ENCODE results near the gene AMER1. TPM values are rescaled to one million over a fixed set of nuclear protein-coding genes. Genes with fewer than 3 reads are reported as not detected.

AMER1 gene
- total RNA-seq, 6 experiments from 2014 or later: 1.6 to 2.1 (median 2.0) TPM

DNA sequence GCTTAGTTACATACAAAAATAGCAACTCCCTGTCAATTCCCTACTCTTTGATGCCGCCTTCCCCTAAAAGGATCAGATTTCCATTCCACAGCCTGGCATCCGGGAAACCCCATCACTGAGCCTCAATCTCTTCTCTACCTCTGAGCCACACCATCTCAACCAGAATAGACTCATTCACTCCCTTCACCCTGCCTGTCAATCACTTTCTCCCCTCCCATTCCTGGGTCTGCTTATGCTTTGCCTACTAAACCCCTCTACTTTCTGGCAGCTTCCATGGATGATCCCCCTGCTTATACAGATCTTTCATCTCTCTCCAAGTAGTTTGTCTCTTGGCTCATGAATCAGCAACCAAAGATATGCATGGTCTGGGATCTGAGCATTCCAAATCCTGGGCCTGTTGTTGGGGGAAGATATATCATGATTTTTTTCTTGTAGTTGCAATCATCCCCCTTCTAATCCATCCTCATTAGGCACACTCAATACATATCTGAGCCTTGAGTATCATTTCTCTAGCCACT is 2.6 kb downstream of the AMER1 start:
- Mint-ChIP-seq H3K36me3 (ENCODE audit: low read depth) (no peaks in the 10 kb centered on the region), H3K27ac (peak overlapping the region; percentile 69), H3K4me1 (ENCODE audit: low read depth) (peaks cover 41% of the 10 kb centered on the region), H3K4me3 (no peak overlapping the region), H3K27me3 (ENCODE audit: insufficient read depth) (no peaks in the 10 kb centered on the region; the same call in 1 of the 2 replicates), H3K9me3 (no peaks in the 10 kb centered on the region)
- DNase-seq: no peak
- TF ChIP-seq, protein P1, sequence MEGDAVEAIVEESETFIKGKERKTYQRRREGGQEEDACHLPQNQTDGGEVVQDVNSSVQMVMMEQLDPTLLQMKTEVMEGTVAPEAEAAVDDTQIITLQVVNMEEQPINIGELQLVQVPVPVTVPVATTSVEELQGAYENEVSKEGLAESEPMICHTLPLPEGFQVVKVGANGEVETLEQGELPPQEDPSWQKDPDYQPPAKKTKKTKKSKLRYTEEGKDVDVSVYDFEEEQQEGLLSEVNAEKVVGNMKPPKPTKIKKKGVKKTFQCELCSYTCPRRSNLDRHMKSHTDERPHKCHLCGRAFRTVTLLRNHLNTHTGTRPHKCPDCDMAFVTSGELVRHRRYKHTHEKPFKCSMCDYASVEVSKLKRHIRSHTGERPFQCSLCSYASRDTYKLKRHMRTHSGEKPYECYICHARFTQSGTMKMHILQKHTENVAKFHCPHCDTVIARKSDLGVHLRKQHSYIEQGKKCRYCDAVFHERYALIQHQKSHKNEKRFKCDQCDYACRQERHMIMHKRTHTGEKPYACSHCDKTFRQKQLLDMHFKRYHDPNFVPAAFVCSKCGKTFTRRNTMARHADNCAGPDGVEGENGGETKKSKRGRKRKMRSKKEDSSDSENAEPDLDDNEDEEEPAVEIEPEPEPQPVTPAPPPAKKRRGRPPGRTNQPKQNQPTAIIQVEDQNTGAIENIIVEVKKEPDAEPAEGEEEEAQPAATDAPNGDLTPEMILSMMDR (IDR thresholded peaks at IDR 0.05): no peak

DNA sequence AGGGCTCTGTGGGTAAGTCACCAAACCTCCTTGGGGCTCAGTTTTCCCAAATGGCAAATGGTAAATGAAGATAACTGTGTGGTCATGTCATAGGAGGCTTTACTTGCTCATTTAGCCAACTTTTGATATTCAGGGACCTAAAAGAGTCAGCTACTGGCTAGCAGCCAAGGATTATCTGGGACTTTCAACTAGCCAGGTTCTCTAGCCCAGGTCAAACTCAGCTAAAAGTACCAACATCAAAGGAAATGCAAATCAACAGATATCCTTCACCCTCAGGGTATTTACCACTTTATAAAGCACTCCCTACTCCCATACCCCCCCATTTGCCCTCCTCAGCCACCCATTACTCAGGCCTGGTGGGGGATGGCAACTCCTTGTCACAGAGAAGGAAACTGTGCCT is 7.5 kb downstream of the AMER1 start:
- H3K36me3 Mint-ChIP-seq (ENCODE audit: low read depth): no peaks in the 10 kb centered on the region
- H3K27me3 Mint-ChIP-seq (ENCODE audit: insufficient read depth): no peaks in the 10 kb centered on the region; the same call in 1 of the 2 replicates
- TF ChIP-seq, protein P1 (IDR thresholded peaks at IDR 0.05): no peak
- peaks cover 13% of the 10 kb centered on the region for H3K4me1 Mint-ChIP-seq (ENCODE audit: low read depth)
- no peak overlapping the region for H3K4me3 Mint-ChIP-seq
- H3K27ac Mint-ChIP-seq: no peak overlapping the region
- no peak for DNase-seq
- H3K9me3 Mint-ChIP-seq: no peaks in the 10 kb centered on the region

DNA sequence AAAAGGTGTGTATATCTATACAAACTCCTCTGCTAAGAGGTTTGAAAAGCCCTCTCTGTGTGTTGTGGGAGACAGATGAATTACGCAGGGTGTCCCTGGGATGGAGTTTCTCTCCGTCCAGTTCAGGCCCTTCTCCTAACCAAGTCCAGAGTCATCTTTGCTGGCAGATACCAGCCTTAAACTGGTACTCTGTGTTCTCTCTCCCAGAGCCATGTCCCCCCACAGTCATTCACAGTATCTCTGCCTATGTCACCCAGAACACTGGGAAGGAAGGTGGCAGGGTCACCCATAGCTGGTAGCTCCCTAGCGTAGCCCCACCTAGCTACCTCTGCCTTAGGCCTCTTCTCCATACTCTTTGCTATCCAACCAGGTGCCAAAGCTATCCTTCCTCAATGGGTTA is 8.9 kb downstream of the AMER1 start:
- H3K36me3 Mint-ChIP-seq (ENCODE audit: low read depth): peaks cover 7% of the 10 kb centered on the region
- no peaks in the 10 kb centered on the region for H3K9me3 Mint-ChIP-seq
- H3K4me3 Mint-ChIP-seq: no peak overlapping the region
- no peak overlapping the region for H3K27ac Mint-ChIP-seq
- peaks cover 7% of the 10 kb centered on the region; the same call in 1 of the 2 replicates for H3K4me1 Mint-ChIP-seq (ENCODE audit: low read depth)
- TF ChIP-seq, protein P1 (IDR thresholded peaks at IDR 0.05): no peak
- DNase-seq: no peak
- H3K27me3 Mint-ChIP-seq (ENCODE audit: insufficient read depth): no peaks in the 10 kb centered on the region; the same call in 1 of the 2 replicates

DNA sequence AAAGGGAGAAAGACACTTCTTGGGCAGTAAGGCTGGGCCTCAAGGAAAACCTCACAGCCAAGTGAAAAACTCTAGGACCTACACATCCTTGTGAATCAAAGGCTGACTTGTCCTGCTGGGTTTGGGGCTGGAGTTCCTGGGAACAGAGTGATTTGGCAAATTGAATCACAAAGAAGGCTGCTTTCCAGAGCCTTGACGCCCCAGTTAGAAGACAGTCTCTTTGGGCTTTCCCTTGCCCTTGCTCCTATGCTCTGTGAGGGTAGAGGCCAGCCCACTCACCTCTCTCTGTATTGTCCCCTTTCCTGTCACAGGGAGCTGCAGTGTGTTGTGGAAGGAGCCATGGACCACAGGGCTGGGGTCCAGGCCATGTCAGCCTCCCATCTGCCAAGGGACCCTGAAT is 9.6 kb downstream of the AMER1 start:
- Mint-ChIP-seq H3K9me3 (no peaks in the 10 kb centered on the region), H3K27ac (no peak overlapping the region), H3K4me3 (no peak overlapping the region), H3K36me3 (ENCODE audit: low read depth) (peaks cover 10% of the 10 kb centered on the region), H3K4me1 (ENCODE audit: low read depth) (peaks cover 7% of the 10 kb centered on the region; the same call in 1 of the 2 replicates), H3K27me3 (ENCODE audit: insufficient read depth) (no peaks in the 10 kb centered on the region; the same call in 1 of the 2 replicates)
- no peak for DNase-seq
- TF ChIP-seq, protein P1 (IDR thresholded peaks at IDR 0.05): no peak

DNA sequence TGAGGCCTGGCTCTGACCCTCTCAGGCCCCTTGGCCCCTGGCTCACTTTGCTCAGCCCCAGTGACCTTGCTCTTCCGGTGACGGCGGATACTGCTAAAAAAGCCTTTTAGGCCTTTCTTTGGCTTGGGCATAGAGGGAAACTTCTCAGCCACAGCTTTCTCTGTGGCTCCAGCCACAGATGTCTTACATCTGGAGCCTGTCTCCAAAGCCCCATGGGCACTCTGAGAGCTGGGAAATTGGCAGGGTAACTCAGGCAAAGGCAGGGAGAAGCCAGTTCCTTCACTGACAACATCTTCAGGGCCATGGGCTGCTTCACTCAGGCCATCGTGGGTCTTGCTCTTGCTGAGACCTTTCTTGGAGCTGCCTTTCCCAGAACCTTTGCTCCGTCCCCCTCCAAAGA is 12.8 kb downstream of the AMER1 start:
- Mint-ChIP-seq H3K27ac (no peak overlapping the region), H3K36me3 (ENCODE audit: low read depth) (peaks cover 14% of the 10 kb centered on the region), H3K4me1 (ENCODE audit: low read depth) (no peaks in the 10 kb centered on the region), H3K9me3 (no peaks in the 10 kb centered on the region), H3K27me3 (ENCODE audit: insufficient read depth) (no peaks in the 10 kb centered on the region; the same call in 1 of the 2 replicates), H3K4me3 (no peak overlapping the region)
- TF ChIP-seq, protein P1 (IDR thresholded peaks at IDR 0.05): no peak
- no peak for DNase-seq

Measured in HFFc6 (cell line).